Mucosa of stomach (tissue), 1 donor: Measurements from ENCODE around the gene NPEPL1.

Experiments used
- H3K27me3 ChIP-seq: one replicate; pipeline ENCODE4 v1.7.0; 2013; ENCODE audit warnings: mild to moderate bottlenecking, low read length; ENCODE audit not compliant: control insufficient read depth, insufficient read depth
- H3K36me3 ChIP-seq: one replicate; pipeline ENCODE4 v1.7.0; 2013; ENCODE audit warnings: low read length; ENCODE audit not compliant: control insufficient read depth, insufficient read depth
- H3K4me1 ChIP-seq: one replicate; pipeline ENCODE4 v1.7.0; 2013; ENCODE audit warnings: mild to moderate bottlenecking, low read length; ENCODE audit not compliant: control insufficient read depth, insufficient read depth
- H3K4me3 ChIP-seq: one replicate; pipeline ENCODE4 v1.7.0; 2013; ENCODE audit warnings: low read length
- H3K9ac ChIP-seq: one replicate; pipeline ENCODE4 v1.7.0; 2013; ENCODE audit warnings: mild to moderate bottlenecking, low read length, moderate library complexity
- H3K9me3 ChIP-seq: one replicate; pipeline ENCODE4 v1.7.0; 2013; ENCODE audit warnings: mild to moderate bottlenecking, low read length, moderate library complexity; ENCODE audit not compliant: control insufficient read depth
- donor health status: Pancreatic carcinoma.

NPEPL1 gene

GRCh38 chr20:58714923-58715351 lies 22.3 kb downstream of the NPEPL1 start:
- Histone ChIP-seq H3K4me3 (no peak overlapping the region), H3K9me3 (no peaks in the 10 kb centered on the region), H3K27me3 (no peaks in the 10 kb centered on the region), H3K4me1 (no peaks in the 10 kb centered on the region), H3K36me3 (no peaks in the 10 kb centered on the region), H3K9ac (no peak overlapping the region)

- H3K27me3 ChIP-seq = no peaks in the 10 kb centered on the region
- no peak overlapping the region for H3K4me3 ChIP-seq
- no peaks in the 10 kb centered on the region for H3K4me1 ChIP-seq
- no peaks in the 10 kb centered on the region for H3K9me3 ChIP-seq
- no peaks in the 10 kb centered on the region for H3K36me3 ChIP-seq
- H3K9ac ChIP-seq = no peak overlapping the region
Observed at GRCh38 chr20:58715391-58715800, 22.8 kb downstream of the NPEPL1 start.

GRCh38 chr20:58715801-58716475 lies 23.3 kb downstream of the NPEPL1 start:
- H3K27me3 ChIP-seq = no peaks in the 10 kb centered on the region
- no peaks in the 10 kb centered on the region for H3K4me1 ChIP-seq
- no peaks in the 10 kb centered on the region for H3K9me3 ChIP-seq
- H3K4me3 ChIP-seq = no peak overlapping the region
- H3K9ac ChIP-seq = no peak overlapping the region
- H3K36me3 ChIP-seq = no peaks in the 10 kb centered on the region

- no peaks in the 10 kb centered on the region for H3K36me3 ChIP-seq
- no peaks in the 10 kb centered on the region for H3K4me1 ChIP-seq
- no peak overlapping the region for H3K4me3 ChIP-seq
- no peak overlapping the region for H3K9ac ChIP-seq
- H3K9me3 ChIP-seq = no peaks in the 10 kb centered on the region
- no peaks in the 10 kb centered on the region for H3K27me3 ChIP-seq
Observed at GRCh38 chr20:58716476-58717277, 24.1 kb downstream of the NPEPL1 start.

- no peak overlapping the region for H3K4me3 ChIP-seq
- no peaks in the 10 kb centered on the region for H3K36me3 ChIP-seq
- H3K4me1 ChIP-seq = no peaks in the 10 kb centered on the region
- H3K27me3 ChIP-seq = no peaks in the 10 kb centered on the region
- H3K9ac ChIP-seq = no peak overlapping the region
- H3K9me3 ChIP-seq = no peaks in the 10 kb centered on the region
Observed at GRCh38 chr20:58717278-58718091, 24.9 kb downstream of the NPEPL1 start.

- Histone ChIP-seq H3K9ac (no peak overlapping the region), H3K9me3 (no peaks in the 10 kb centered on the region), H3K4me1 (no peaks in the 10 kb centered on the region), H3K4me3 (no peak overlapping the region), H3K36me3 (no peaks in the 10 kb centered on the region), H3K27me3 (peaks cover 5% of the 10 kb centered on the region)
Observed at GRCh38 chr20:58718121-58718563, 25.5 kb downstream of the NPEPL1 start.

GRCh38 chr20:58718729-58719128 lies 26.1 kb downstream of the NPEPL1 start:
- Histone ChIP-seq H3K9me3 (no peaks in the 10 kb centered on the region), H3K27me3 (peaks cover 10% of the 10 kb centered on the region), H3K9ac (no peak overlapping the region), H3K4me1 (no peaks in the 10 kb centered on the region), H3K4me3 (no peak overlapping the region), H3K36me3 (no peaks in the 10 kb centered on the region)

- H3K9me3 ChIP-seq = no peaks in the 10 kb centered on the region
- no peak overlapping the region for H3K4me3 ChIP-seq
- H3K36me3 ChIP-seq = no peaks in the 10 kb centered on the region
- peaks cover 10% of the 10 kb centered on the region for H3K27me3 ChIP-seq
- no peak overlapping the region for H3K9ac ChIP-seq
- H3K4me1 ChIP-seq = no peaks in the 10 kb centered on the region
Observed at GRCh38 chr20:58719258-58719657, 26.7 kb downstream of the NPEPL1 start.

- no peak overlapping the region for H3K9ac ChIP-seq
- H3K4me1 ChIP-seq = no peaks in the 10 kb centered on the region
- H3K4me3 ChIP-seq = no peak overlapping the region
- H3K9me3 ChIP-seq = no peaks in the 10 kb centered on the region
- H3K27me3 ChIP-seq = peaks cover 10% of the 10 kb centered on the region
- no peaks in the 10 kb centered on the region for H3K36me3 ChIP-seq
Observed at GRCh38 chr20:58719971-58720371, 27.4 kb downstream of the NPEPL1 start.

GRCh38 chr20:58720890-58721289 lies 28.3 kb downstream of the NPEPL1 start:
- Histone ChIP-seq H3K36me3 (no peaks in the 10 kb centered on the region), H3K9ac (no peak overlapping the region), H3K9me3 (no peaks in the 10 kb centered on the region), H3K27me3 (peaks cover 10% of the 10 kb centered on the region), H3K4me3 (no peak overlapping the region), H3K4me1 (no peaks in the 10 kb centered on the region)

- no peaks in the 10 kb centered on the region for H3K9me3 ChIP-seq
- H3K36me3 ChIP-seq = no peaks in the 10 kb centered on the region
- peaks cover 10% of the 10 kb centered on the region for H3K27me3 ChIP-seq
- H3K4me3 ChIP-seq = no peak overlapping the region
- no peak overlapping the region for H3K9ac ChIP-seq
- no peaks in the 10 kb centered on the region for H3K4me1 ChIP-seq
Observed at GRCh38 chr20:58721951-58722778, 29.6 kb downstream of the NPEPL1 start.
